Measurements from ENCODE around the gene MCRS1. TPM values are rescaled to one million over a fixed set of nuclear protein-coding genes. Genes with fewer than 3 reads are reported as not detected.

The MCRS1 gene
- total RNA-seq, 2 donors from 2014 or later: 97.5 to 98.9 TPM

DNA sequence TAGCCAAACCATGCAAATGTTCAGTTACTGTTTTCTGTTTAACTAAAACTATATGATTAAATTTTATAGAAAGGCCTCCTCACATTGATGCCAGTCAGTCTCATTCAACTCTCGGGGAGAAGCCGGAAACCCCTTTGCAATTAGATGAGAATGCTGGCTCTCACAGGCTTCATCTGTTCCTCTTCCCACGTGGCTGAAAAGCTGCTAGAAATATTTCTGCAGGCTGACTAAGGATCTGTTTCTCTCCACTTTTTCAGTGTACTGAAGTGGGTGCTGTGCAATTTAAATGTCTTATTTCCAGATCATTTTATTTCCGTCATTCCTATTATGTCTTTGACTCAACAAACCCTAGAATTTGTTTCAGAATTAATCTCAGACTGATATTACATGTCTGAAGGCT lies 46.6 kb downstream of the MCRS1 start:
- TF ChIP-seq, protein P1, sequence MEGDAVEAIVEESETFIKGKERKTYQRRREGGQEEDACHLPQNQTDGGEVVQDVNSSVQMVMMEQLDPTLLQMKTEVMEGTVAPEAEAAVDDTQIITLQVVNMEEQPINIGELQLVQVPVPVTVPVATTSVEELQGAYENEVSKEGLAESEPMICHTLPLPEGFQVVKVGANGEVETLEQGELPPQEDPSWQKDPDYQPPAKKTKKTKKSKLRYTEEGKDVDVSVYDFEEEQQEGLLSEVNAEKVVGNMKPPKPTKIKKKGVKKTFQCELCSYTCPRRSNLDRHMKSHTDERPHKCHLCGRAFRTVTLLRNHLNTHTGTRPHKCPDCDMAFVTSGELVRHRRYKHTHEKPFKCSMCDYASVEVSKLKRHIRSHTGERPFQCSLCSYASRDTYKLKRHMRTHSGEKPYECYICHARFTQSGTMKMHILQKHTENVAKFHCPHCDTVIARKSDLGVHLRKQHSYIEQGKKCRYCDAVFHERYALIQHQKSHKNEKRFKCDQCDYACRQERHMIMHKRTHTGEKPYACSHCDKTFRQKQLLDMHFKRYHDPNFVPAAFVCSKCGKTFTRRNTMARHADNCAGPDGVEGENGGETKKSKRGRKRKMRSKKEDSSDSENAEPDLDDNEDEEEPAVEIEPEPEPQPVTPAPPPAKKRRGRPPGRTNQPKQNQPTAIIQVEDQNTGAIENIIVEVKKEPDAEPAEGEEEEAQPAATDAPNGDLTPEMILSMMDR (conservative IDR thresholded peaks at IDR 0.05): no peak
- Histone ChIP-seq H3K27ac (ENCODE audit: low read depth, low read length) (peak overlapping the region; percentile 1), H3K36me3 (ENCODE audit: control insufficient read depth, insufficient read depth, low read length) (peaks cover 62% of the 10 kb centered on the region), H3K4me1 (ENCODE audit: control insufficient read depth, insufficient read depth, low read length) (no peaks in the 10 kb centered on the region), H3K4me3 (ENCODE audit: low read length) (no peak overlapping the region), H3K27me3 (ENCODE audit: control insufficient read depth, insufficient read depth, low read length, poor library complexity, severe bottlenecking) (no peaks in the 10 kb centered on the region), H3K9me3 (ENCODE audit: control insufficient read depth, low read length) (no peaks in the 10 kb centered on the region), H3K9ac (ENCODE audit: extremely low read depth, low read length, poor library complexity, severe bottlenecking) (no peak overlapping the region)
- Mint-ChIP-seq H3K4me1 (peaks cover 2% of the 10 kb centered on the region), H3K36me3 (ENCODE audit: low read depth) (peaks cover 48% of the 10 kb centered on the region), H3K4me3 (no peak overlapping the region), H3K9me3 (no peaks in the 10 kb centered on the region), H3K27ac (no peak overlapping the region), H3K27me3 (ENCODE audit: insufficient read depth) (no peaks in the 10 kb centered on the region)
- DNase-seq: no peak
- 95% methylated on average over 4 of the region's 4 CpGs for WGBS, 2 experiments (ENCODE audit: insufficient coverage in 1 of 2, insufficient read length in 1 of 2)

DNA sequence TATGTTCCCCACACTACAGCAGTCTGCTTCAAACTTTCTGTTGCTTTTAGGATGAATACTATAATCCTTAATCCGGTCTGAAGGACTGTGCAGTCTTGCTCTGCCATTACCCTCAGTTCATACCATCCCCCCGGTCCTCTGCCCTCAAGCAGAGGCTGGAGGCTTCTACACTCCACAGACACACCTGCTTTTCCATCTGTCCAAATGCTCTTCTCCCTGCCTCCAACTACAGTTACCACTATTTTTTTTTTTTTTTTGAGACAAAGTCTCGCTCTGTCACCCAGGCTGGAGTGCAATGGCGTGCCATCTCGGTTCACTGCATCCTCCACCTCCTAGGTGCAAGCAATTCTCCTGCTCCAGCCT lies 48.4 kb downstream of the MCRS1 start:
- TF ChIP-seq, protein P1 (conservative IDR thresholded peaks at IDR 0.05): no peak
- Mint-ChIP-seq H3K4me3 (no peak overlapping the region), H3K27ac (no peak overlapping the region), H3K36me3 (ENCODE audit: low read depth) (peaks cover 38% of the 10 kb centered on the region), H3K4me1 (no peaks in the 10 kb centered on the region), H3K27me3 (ENCODE audit: insufficient read depth) (no peaks in the 10 kb centered on the region), H3K9me3 (no peaks in the 10 kb centered on the region)
- WGBS, 2 experiments (ENCODE audit: insufficient coverage in 1 of 2, insufficient read length in 1 of 2): 83 to 93% methylated on average over 4 to 5 of the region's 5 CpGs
- Histone ChIP-seq H3K9me3 (ENCODE audit: control insufficient read depth, low read length) (no peaks in the 10 kb centered on the region), H3K4me3 (ENCODE audit: low read length) (no peak overlapping the region), H3K27ac (ENCODE audit: low read depth, low read length) (no peak overlapping the region), H3K9ac (ENCODE audit: extremely low read depth, low read length, poor library complexity, severe bottlenecking) (no peak overlapping the region), H3K36me3 (ENCODE audit: control insufficient read depth, insufficient read depth, low read length) (peaks cover 57% of the 10 kb centered on the region), H3K27me3 (ENCODE audit: control insufficient read depth, insufficient read depth, low read length, poor library complexity, severe bottlenecking) (no peaks in the 10 kb centered on the region), H3K4me1 (ENCODE audit: control insufficient read depth, insufficient read depth, low read length) (no peaks in the 10 kb centered on the region)
- no peak for DNase-seq

DNA sequence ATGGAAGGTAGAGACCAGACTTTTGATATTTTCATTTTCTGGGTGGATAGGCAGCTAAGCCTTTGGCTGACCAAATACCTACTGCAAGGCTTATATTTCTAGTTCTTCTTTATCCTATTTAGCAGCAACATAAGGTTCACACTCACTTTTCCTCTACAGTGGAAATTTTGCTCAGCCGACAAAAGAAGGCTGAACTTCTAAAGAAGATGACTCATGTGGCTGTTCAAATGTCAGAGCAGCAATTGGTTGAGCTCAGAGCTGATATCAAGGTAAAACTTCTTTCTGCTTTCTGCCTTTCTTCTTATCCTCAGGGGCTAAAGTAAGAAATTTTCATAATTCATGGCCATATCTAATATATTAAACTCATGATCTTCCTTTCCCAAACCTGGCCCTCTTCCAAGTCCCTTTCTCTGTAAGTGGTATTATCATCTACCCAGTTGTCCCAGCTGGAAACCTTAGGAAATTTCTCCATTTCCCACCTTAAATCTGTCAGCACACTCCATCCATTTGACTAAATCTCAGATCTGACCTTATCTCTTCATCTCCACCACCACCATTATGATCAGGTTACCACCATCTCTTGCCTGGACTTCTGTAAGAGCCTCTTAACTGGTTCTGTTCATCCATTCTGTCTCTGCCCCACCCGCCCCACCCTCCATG lies 48.9 kb downstream of the MCRS1 start:
- no peaks in the 10 kb centered on the region for H3K4me1 Mint-ChIP-seq
- Histone ChIP-seq H3K9me3 (ENCODE audit: control insufficient read depth, low read length) (no peaks in the 10 kb centered on the region), H3K27ac (ENCODE audit: low read depth, low read length) (no peak overlapping the region), H3K27me3 (ENCODE audit: control insufficient read depth, insufficient read depth, low read length, poor library complexity, severe bottlenecking) (no peaks in the 10 kb centered on the region), H3K4me1 (ENCODE audit: control insufficient read depth, insufficient read depth, low read length) (no peaks in the 10 kb centered on the region), H3K9ac (ENCODE audit: extremely low read depth, low read length, poor library complexity, severe bottlenecking) (no peak overlapping the region), H3K36me3 (ENCODE audit: control insufficient read depth, insufficient read depth, low read length) (peaks cover 53% of the 10 kb centered on the region), H3K4me3 (ENCODE audit: low read length) (no peak overlapping the region)
- H3K36me3 Mint-ChIP-seq (ENCODE audit: low read depth): peaks cover 35% of the 10 kb centered on the region
- H3K27ac Mint-ChIP-seq: no peak overlapping the region
- no peaks in the 10 kb centered on the region for H3K27me3 Mint-ChIP-seq (ENCODE audit: insufficient read depth)
- no peak overlapping the region for H3K4me3 Mint-ChIP-seq
- TF ChIP-seq, protein P1 (conservative IDR thresholded peaks at IDR 0.05): no peak
- DNase-seq: no peak
- no peaks in the 10 kb centered on the region for H3K9me3 Mint-ChIP-seq
- WGBS, 2 experiments (ENCODE audit: insufficient coverage in 1 of 2, insufficient read length in 1 of 2): 86% methylated on average over 2 of the region's 2 CpGs; no CpG with 5 or more reads in 1 of the 2 experiments
